ENCODE results near the gene MDM2. TPM values are rescaled to one million over a fixed set of nuclear protein-coding genes. Genes with fewer than 3 reads are reported as not detected.

MDM2 gene
- total RNA-seq, 1 donor from 2014 or later: 123 TPM

DNA sequence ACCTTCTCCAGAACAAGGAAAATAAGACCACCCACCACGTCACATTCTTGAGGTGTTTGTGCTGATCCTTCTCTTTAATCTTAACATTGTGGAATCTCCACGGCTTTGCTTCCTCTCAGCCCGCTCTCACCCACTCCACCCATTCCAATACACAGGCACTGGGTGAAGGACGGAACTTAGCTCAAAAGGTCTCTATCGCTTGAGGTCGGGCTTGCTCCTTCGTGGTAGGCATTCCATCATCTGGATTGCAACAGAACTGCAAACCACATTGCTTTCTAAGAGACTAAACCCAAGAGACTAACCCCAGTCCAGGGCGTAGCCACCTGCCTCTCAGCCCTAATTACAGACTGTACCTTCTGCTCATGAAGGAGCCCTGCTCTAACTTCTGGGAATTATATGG lies 24.0 kb upstream of the MDM2 start:
- H3K4me3 Mint-ChIP-seq: no peak overlapping the region
- H3K27me3 Mint-ChIP-seq (ENCODE audit: low read depth): no peaks in the 10 kb centered on the region
- peaks cover 4% of the 10 kb centered on the region for H3K36me3 Mint-ChIP-seq (ENCODE audit: low read depth)

DNA sequence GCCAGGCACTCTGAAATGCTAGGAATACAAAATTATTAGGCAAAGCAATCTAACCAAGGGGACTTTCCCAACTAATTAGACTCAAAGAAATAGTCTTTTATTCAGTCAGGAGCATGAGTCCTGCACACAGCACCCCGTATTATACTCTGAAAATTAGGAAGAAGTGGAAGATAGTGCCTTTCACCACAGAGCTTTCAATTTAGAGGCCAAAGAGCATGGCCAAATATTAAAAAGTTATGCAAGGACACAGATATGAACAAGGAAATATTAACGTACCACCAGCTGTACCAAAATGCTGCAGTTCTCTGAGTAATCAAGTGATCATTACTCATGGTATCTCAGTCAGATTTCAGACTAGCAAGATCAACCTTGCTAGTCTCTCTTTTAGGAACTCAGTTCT lies 22.6 kb upstream of the MDM2 start:
- Mint-ChIP-seq H3K27me3 (ENCODE audit: low read depth) (no peaks in the 10 kb centered on the region), H3K27ac (ENCODE audit: unreplicated experiment) (no peak overlapping the region), H3K36me3 (ENCODE audit: low read depth) (peaks cover 4% of the 10 kb centered on the region), H3K4me1 (peaks cover 13% of the 10 kb centered on the region), H3K4me3 (no peak overlapping the region), H3K9me3 (no peaks in the 10 kb centered on the region)
- DNase-seq (ENCODE audit: low read depth, low spot score): no peak
- TF ChIP-seq, protein P1, sequence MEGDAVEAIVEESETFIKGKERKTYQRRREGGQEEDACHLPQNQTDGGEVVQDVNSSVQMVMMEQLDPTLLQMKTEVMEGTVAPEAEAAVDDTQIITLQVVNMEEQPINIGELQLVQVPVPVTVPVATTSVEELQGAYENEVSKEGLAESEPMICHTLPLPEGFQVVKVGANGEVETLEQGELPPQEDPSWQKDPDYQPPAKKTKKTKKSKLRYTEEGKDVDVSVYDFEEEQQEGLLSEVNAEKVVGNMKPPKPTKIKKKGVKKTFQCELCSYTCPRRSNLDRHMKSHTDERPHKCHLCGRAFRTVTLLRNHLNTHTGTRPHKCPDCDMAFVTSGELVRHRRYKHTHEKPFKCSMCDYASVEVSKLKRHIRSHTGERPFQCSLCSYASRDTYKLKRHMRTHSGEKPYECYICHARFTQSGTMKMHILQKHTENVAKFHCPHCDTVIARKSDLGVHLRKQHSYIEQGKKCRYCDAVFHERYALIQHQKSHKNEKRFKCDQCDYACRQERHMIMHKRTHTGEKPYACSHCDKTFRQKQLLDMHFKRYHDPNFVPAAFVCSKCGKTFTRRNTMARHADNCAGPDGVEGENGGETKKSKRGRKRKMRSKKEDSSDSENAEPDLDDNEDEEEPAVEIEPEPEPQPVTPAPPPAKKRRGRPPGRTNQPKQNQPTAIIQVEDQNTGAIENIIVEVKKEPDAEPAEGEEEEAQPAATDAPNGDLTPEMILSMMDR (conservative IDR thresholded peaks at IDR 0.05): no peak

More for the DNA sequence above, 24.0 kb upstream of the MDM2 start:
- no peaks in the 10 kb centered on the region for H3K9me3 Mint-ChIP-seq
- TF ChIP-seq, protein P1 (conservative IDR thresholded peaks at IDR 0.05): no peak
- H3K27ac Mint-ChIP-seq (ENCODE audit: unreplicated experiment): no peak overlapping the region
- DNase-seq (ENCODE audit: low read depth, low spot score): no peak
- peaks cover 13% of the 10 kb centered on the region for H3K4me1 Mint-ChIP-seq

DNA sequence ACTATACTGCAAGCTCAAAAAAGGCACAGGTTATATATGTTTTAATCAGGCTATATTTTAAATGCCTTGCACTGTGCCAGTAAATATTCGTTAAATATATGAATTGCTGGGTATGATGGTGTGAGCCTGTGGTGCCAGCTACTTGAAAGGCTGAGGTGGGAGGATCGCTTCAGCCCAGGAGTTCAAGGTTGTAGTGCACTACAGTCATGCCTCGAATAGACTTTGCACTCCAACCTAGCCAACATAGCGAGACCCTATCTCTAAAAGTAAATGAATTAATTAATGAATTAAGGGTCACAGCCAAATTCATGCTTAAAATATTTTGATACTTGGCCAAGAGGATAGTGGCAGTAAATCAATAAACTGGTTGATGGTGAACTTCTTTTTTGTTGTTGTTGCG lies 22.2 kb upstream of the MDM2 start:
- H3K9me3 Mint-ChIP-seq: no peaks in the 10 kb centered on the region

DNA sequence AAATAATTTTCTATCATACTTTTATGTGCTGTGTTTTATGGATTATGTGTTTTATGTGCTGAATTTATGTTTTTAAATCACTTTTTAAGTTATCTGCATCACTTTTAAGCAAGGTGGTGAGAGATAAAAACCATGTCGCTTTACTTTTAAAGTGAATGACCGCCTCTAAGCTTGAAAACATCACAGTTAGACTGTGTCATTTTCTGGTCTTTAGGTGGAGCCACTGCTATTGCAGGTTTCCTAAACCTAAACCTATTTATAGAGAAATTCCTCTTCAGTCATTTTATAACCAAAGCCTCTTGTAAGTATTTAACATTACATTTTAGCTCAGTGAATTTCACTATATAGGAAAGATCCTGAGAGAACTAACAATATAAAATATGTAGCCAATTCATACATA lies 21.0 kb upstream of the MDM2 start:
- no peak for DNase-seq (ENCODE audit: low read depth, low spot score)
- TF ChIP-seq, protein P1 (conservative IDR thresholded peaks at IDR 0.05): no peak
- Mint-ChIP-seq H3K4me1 (peaks cover 7% of the 10 kb centered on the region), H3K36me3 (ENCODE audit: low read depth) (peaks cover 4% of the 10 kb centered on the region), H3K27me3 (ENCODE audit: low read depth) (no peaks in the 10 kb centered on the region), H3K27ac (ENCODE audit: unreplicated experiment) (no peak overlapping the region), H3K4me3 (no peak overlapping the region), H3K9me3 (no peaks in the 10 kb centered on the region)

More for the DNA sequence above, 22.2 kb upstream of the MDM2 start:
- Mint-ChIP-seq H3K27me3 (ENCODE audit: low read depth) (no peaks in the 10 kb centered on the region), H3K36me3 (ENCODE audit: low read depth) (peaks cover 4% of the 10 kb centered on the region), H3K4me1 (peaks cover 10% of the 10 kb centered on the region), H3K27ac (ENCODE audit: unreplicated experiment) (no peak overlapping the region), H3K4me3 (no peak overlapping the region)
- TF ChIP-seq, protein P1 (conservative IDR thresholded peaks at IDR 0.05): no peak
- no peak for DNase-seq (ENCODE audit: low read depth, low spot score)

DNA sequence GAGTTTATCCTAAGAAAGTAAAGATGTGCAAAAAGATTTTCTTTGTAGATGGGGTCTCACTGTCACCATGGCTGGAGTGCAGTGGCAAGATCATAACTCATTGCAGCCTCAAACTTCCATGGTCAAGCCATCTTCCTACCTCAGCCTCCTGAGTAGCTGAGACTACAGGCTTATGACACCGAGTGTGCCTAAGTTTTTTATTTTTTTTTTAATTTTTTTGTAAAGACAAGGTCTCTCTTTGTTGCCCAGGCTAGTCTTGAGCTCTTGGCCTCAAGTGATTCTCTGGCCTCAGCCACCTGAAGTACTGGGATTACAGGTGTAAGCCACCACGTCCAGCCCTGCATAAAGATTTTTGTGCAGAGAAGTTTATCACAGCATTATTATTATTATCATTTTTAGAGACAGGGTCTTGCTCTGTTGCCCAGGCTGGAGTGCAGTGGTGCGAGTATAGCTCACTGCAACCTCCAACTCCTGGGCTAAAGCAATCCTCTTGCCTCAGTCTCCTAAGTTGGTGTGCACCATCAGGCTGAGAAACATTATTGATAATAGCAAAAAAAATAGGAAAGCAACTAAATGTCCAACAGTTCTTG lies 19.3 kb upstream of the MDM2 start:
- Mint-ChIP-seq H3K4me1 (peaks cover 7% of the 10 kb centered on the region), H3K27me3 (ENCODE audit: low read depth) (no peaks in the 10 kb centered on the region), H3K36me3 (ENCODE audit: low read depth) (no peaks in the 10 kb centered on the region), H3K4me3 (no peak overlapping the region), H3K27ac (ENCODE audit: unreplicated experiment) (no peak overlapping the region), H3K9me3 (no peaks in the 10 kb centered on the region)
- TF ChIP-seq, protein P1 (conservative IDR thresholded peaks at IDR 0.05): no peak
- DNase-seq (ENCODE audit: low read depth, low spot score): no peak

All from neural crest cell (in vitro differentiated cells).